ENCODE results near the gene SELENOI. TPM values are rescaled to one million over a fixed set of nuclear protein-coding genes. Genes with fewer than 3 reads are reported as not detected.

SELENOI gene, protein sequence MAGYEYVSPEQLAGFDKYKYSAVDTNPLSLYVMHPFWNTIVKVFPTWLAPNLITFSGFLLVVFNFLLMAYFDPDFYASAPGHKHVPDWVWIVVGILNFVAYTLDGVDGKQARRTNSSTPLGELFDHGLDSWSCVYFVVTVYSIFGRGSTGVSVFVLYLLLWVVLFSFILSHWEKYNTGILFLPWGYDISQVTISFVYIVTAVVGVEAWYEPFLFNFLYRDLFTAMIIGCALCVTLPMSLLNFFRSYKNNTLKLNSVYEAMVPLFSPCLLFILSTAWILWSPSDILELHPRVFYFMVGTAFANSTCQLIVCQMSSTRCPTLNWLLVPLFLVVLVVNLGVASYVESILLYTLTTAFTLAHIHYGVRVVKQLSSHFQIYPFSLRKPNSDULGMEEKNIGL
- total RNA-seq = 17.4 and 34.1 TPM in 2 replicates

DNA sequence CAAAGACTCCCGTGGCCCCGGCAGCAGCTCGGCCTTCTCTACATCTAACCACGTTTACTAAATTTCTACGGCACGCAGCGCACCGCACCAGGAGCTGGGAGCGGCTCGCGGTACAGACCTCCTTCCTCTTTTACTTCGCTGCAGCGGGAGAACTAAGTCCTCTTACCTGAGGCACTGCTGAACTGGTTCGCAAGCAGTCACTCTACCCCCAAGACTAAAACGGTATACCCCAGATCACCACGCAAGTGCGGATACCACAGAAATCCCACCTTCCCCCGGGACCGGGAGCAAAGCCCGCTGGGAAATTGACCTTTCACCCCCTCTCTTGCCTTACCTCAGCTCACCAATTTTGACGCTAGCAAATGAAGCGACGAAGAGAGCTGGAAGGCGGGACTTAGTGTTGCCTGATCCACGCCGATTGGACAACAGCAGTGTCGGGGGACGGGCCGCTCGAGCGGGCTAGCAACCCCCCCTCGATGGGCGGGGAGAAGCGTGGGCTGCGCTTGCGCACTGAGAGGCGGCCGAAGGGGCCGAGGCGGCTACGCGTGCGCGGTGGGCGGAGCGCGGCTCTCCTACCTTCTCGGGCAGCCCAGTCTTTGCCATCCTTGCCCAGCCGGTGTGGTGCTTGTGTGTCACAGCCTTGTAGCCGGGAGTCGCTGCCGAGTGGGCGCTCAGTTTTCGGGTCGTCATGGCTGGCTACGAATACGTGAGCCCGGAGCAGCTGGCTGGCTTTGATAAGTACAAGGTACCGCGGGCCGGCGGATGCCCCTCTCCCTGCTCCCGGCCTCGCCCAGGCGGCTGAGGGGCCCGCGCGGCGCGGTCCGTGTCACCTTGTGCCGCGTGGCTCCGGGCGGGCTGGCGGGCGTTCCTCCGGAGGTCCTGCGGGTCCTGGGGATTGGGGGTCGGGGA is at the start of gene SELENOI:
TSS of gene SELENOI (plus strand) at position 599 of the 909 bp plus-strand sequence. CDS start at position 689, 90 bp downstream.
- TF ChIP-seq, protein P1, sequence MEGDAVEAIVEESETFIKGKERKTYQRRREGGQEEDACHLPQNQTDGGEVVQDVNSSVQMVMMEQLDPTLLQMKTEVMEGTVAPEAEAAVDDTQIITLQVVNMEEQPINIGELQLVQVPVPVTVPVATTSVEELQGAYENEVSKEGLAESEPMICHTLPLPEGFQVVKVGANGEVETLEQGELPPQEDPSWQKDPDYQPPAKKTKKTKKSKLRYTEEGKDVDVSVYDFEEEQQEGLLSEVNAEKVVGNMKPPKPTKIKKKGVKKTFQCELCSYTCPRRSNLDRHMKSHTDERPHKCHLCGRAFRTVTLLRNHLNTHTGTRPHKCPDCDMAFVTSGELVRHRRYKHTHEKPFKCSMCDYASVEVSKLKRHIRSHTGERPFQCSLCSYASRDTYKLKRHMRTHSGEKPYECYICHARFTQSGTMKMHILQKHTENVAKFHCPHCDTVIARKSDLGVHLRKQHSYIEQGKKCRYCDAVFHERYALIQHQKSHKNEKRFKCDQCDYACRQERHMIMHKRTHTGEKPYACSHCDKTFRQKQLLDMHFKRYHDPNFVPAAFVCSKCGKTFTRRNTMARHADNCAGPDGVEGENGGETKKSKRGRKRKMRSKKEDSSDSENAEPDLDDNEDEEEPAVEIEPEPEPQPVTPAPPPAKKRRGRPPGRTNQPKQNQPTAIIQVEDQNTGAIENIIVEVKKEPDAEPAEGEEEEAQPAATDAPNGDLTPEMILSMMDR (IDR thresholded peaks at IDR 0.05; ENCODE audit: insufficient read depth, low read depth, low read length) = no peak
- DNase-seq (ENCODE audit: low read depth) = peak; percentile 99
- H3K4me3 ChIP-seq (ENCODE audit: low read depth, low read length) = peak within 1 kb of the TSS; percentile 91

DNA sequence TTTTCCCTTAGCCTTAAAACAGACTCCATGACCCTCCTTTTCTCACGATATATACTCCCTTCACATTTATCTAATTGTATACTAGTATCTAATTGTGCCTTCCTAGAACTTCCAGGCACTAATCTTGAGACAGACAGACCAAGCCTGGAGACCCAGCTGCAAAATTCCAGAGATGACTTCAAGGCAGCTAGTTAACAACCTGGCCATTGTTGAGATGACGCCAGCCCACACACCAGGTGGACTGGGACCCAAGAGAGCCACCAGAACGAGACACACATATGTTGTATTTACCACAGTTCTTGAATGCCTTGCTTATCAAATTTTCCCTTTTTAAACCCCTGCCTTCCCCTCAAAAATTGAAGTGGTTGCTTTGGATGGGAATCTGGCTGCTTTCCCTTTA is 48.9 kb upstream of the SELENOI start:
- no peak for DNase-seq (ENCODE audit: low read depth)
- H3K4me3 ChIP-seq (ENCODE audit: low read depth, low read length) = no peak overlapping the region
- TF ChIP-seq, protein P1 (IDR thresholded peaks at IDR 0.05; ENCODE audit: insufficient read depth, low read depth, low read length) = no peak

DNA sequence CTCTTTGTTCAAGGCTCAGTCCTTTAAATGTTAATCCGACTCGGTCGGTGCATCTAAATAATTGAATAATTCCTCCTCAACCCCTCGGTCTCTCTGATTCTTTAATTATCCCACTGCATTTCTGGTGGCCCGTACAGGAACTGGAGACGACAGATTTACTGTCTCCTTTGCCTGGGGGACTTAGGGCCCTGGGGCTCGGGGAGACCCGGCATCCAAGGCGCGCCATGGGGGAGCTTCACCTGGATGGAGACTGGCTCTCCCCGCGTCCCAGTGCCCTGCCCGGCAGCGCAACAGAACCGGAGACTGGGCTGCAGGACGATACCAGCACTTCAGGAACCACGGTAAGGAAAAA is 47.7 kb upstream of the SELENOI start:
- TF ChIP-seq, protein P1 (IDR thresholded peaks at IDR 0.05; ENCODE audit: insufficient read depth, low read depth, low read length) = no peak
- DNase-seq (ENCODE audit: low read depth) = no peak
- no peak overlapping the region for H3K4me3 ChIP-seq (ENCODE audit: low read depth, low read length)

DNA sequence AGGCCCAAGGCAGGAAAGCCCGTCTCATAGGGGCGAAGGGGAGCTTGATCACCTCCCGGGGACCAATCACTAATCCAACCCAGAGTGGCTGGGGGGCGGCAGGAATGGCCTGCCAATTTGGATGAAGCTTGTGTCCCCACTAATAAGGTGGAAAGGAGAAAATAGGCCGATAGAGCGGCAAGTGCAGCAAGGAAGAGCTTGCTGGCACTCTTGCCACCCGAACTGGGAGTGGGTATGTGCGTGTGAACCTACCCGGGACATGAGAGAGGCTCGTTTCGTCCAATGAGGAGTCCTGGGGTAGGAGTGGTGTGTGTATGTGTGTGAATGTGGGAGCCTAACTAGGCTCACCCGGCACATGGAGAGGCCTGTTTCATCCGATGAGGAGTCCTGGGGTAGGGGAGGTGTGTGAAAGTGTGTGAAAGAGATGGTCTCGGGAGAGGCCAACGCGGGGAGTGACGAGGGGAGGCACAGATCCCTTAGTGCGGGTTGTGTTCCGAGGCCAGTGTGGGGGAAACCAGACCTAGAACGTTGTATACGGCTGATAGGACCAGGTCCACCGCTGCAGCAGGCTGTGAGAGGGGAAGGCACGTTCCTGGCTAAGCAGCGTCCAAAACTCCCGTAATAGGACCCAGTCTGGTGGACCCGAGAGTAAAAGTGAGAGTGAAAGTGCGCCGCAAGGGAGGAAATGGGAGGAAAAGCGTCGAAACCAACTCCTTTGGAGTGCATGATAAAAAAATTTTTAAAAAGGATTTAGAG is 47.1 kb upstream of the SELENOI start:
- peak overlapping the region; percentile 58 for H3K4me3 ChIP-seq (ENCODE audit: low read depth, low read length)
- DNase-seq (ENCODE audit: low read depth) = peak; percentile 62
- TF ChIP-seq, protein P1 (IDR thresholded peaks at IDR 0.05; ENCODE audit: insufficient read depth, low read depth, low read length) = no peak

DNA sequence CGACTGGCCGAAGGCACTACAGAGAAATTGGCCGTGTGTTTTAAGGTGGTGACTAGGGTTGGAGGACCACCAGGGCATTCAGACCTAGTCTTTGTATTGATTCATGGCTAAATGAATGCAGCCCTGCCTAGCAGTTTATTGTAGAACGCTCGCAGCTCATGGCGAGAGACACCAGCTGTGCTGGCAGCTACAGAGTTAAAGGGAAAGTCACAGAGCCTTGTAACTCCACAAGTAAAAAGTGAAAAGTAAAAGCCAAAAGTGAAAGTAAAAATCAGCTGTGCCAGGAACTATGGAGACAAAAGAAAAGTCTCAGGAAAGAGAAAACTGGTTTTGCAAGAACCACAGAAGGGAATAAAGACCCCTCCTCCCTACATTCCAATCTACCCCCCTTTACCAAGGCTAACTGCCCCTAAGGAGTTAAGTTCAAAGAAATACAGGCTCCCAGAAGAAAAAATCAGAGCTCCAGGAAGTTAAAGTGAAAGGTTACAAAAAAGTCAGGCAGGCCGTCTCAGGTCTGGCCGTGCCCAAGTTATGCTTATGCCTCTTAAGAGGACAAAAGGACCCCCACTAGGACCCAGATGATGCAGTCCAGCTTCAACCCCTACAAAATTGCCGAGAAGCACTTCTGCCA is 46.4 kb upstream of the SELENOI start:
- peak; percentile 79 for DNase-seq (ENCODE audit: low read depth)
- TF ChIP-seq, protein P1 (IDR thresholded peaks at IDR 0.05; ENCODE audit: insufficient read depth, low read depth, low read length) = no peak

More for the DNA sequence above, 46.4 kb upstream of the SELENOI start:
- peak overlapping the region; percentile 58 for H3K4me3 ChIP-seq (ENCODE audit: low read depth, low read length)
